A549 (cell line): ENCODE results near the gene RNF121.

Source experiments
- BHLHE40 ChIP-seq: IDR thresholded peaks from 2 replicates; pipeline ENCODE4 v1.6.1; 2012; ENCODE audit warnings: low read depth, low read length, inconsistent platforms
- CHD2 ChIP-seq: fragments of 150-350 bp; IDR thresholded peaks from 2 replicates; pipeline ENCODE4 v1.6.1; 2014; ENCODE audit warnings: low read length; ENCODE audit not compliant: partially characterized antibody
- CTCF ChIP-seq: fragments of >200 bp; sonication (Bioruptor Twin); formaldehyde crosslinking; IDR thresholded peaks from 3 replicates; pipeline ENCODE4 v1.5.1; 2016
- E2F6 ChIP-seq: IDR thresholded peaks from 2 replicates; pipeline ENCODE4 v1.6.1; 2012; ENCODE audit warnings: low read depth, borderline replicate concordance
- EHMT2 ChIP-seq: fragments of 200-600 bp; sonication (generic); IDR thresholded peaks from 2 replicates; pipeline ENCODE4 v1.6.1; 2016; ENCODE audit warnings: antibody characterized with exemption, low read depth, mild to moderate bottlenecking, moderate library complexity
- ELK1 ChIP-seq: fragments of 150-350 bp; IDR thresholded peaks from 2 replicates; pipeline ENCODE4 v1.6.1; 2014; ENCODE audit warnings: low read depth, mild to moderate bottlenecking, low read length
- EP300 ChIP-seq, 2 experiments: fragments of >200 bp; sonication (Bioruptor Twin); formaldehyde crosslinking; IDR thresholded peaks; 2 replicates in 1 of 2; 3 replicates in 1 of 2; pipeline ENCODE4 v1.6.1; 2016 to 2017
- KDM1A ChIP-seq: fragments of 200-600 bp; sonication (generic); IDR thresholded peaks from 2 replicates; pipeline ENCODE4 v1.6.1; 2016; ENCODE audit warnings: low read depth, mild to moderate bottlenecking
- KDM5A ChIP-seq: fragments of 200-600 bp; sonication (generic); IDR thresholded peaks from 2 replicates; pipeline ENCODE4 v1.6.1; 2016; ENCODE audit warnings: antibody characterized with exemption, mild to moderate bottlenecking
- MAZ ChIP-seq: fragments of 150-350 bp; IDR thresholded peaks from 2 replicates; pipeline ENCODE4 v1.6.1; 2014; ENCODE audit warnings: antibody characterized with exemption, low read depth, low read length, borderline replicate concordance
- POLR2A ChIP-seq: IDR thresholded peaks from 2 replicates; pipeline ENCODE4 v1.6.1; 2012; ENCODE audit warnings: mild to moderate bottlenecking, low read length
- REST ChIP-seq: fragments of 200-600 bp; sonication (generic); IDR thresholded peaks from 2 replicates; pipeline ENCODE4 v1.6.1; 2016; ENCODE audit warnings: antibody characterized with exemption, mild to moderate bottlenecking, moderate library complexity

- TF ChIP-seq CTCF (no peak), POLR2A (no peak), MAZ (no peak), BHLHE40 (no peak), ELK1 (no peak), KDM1A (no peak), EHMT2 (no peak), CHD2 (no peak), EP300 (IDR thresholded peaks at IDR 0.05) (no peak), E2F6 (no peak), REST (no peak), KDM5A (no peak)
These were observed 76.8 kb downstream of the RNF121 start for GRCh38 chr11:72005347-72006260.
